Fibroblast of lung (primary cell): ENCODE data around the gene TMPRSS3. TPM values are rescaled to one million over a fixed set of nuclear protein-coding genes. Genes with fewer than 3 reads are reported as not detected.

Source experiments
- DNase-seq, 2 donors: peaks; one replicate each; pipeline versions ENCODE4 v3.0.0 to v3.0.0-alpha.2; 2010; ENCODE audit warnings: low read depth in 2 of 2
- H2AFZ ChIP-seq: 2 replicates; pipeline ENCODE4 v1.5.1; 2012; ENCODE audit warnings: low read length, control low read depth, inconsistent platforms
- H3K27ac ChIP-seq: 2 replicates; pipeline ENCODE4 v1.5.1; 2011; ENCODE audit warnings: low read length, control low read depth; ENCODE audit not compliant: insufficient read depth
- H3K27me3 ChIP-seq: 2 replicates; pipeline ENCODE4 v1.5.1; 2011; ENCODE audit warnings: mild to moderate bottlenecking, low read length; ENCODE audit not compliant: control insufficient read depth, insufficient read depth
- H3K36me3 ChIP-seq: 2 replicates; pipeline ENCODE4 v1.5.1; 2011; ENCODE audit warnings: low read length; ENCODE audit not compliant: control insufficient read depth, insufficient read depth
- H3K4me1 ChIP-seq: 2 replicates; pipeline ENCODE4 v1.5.1; 2011; ENCODE audit warnings: low read length; ENCODE audit not compliant: control insufficient read depth, insufficient read depth; ENCODE audit errors: extremely low read depth
- H3K4me2 ChIP-seq: 2 replicates; pipeline ENCODE4 v1.5.1; 2011; ENCODE audit warnings: low read length, control low read depth; ENCODE audit not compliant: insufficient read depth; ENCODE audit errors: extremely low read depth
- H3K4me3 ChIP-seq, 4 experiments: fragments of 200-600 bp in 1 of 4; sonication (generic) in 1 of 4; replicated peaks in 1 of 4; 2 replicates each; pipeline ENCODE4 v1.5.1; 2011 to 2016; ENCODE audit warnings: low read length in 4 of 4, low read depth in 3 of 4, mild to moderate bottlenecking in 3 of 4, control low read depth in 2 of 4, inconsistent platforms in 1 of 4, mixed read lengths in 1 of 4; ENCODE audit not compliant: insufficient read depth in 1 of 4; ENCODE audit errors: control extremely low read depth in 1 of 4
- H3K79me2 ChIP-seq: 2 replicates; pipeline ENCODE4 v1.5.1; 2012; ENCODE audit warnings: mild to moderate bottlenecking, low read length, inconsistent platforms; ENCODE audit not compliant: control insufficient read depth, insufficient read depth
- H3K9ac ChIP-seq: 2 replicates; pipeline ENCODE4 v1.5.1; 2011; ENCODE audit warnings: mild to moderate bottlenecking, low read length, control low read depth; ENCODE audit not compliant: insufficient read depth
- H3K9me3 ChIP-seq: 2 replicates; pipeline ENCODE4 v1.5.1; 2012; ENCODE audit warnings: low read depth, low read length; ENCODE audit not compliant: control insufficient read depth, insufficient read depth
- H4K20me1 ChIP-seq: 2 replicates; pipeline ENCODE4 v1.5.1; 2011; ENCODE audit warnings: low read length; ENCODE audit not compliant: control insufficient read depth, insufficient read depth; ENCODE audit errors: extremely low read depth
- EZH2 ChIP-seq: IDR thresholded peaks from 2 replicates; pipeline ENCODE4 v1.5.1; 2012; ENCODE audit warnings: low read length, control low read depth, mild to moderate bottlenecking; ENCODE audit errors: missing control alignments
- polyA plus RNA-seq, 2 donors: library from polyadenylated mRNA; depleted of rRNA in 1 of 2; stranded (reverse) in 1 of 2; unstranded in 1 of 2; fragments of >200 nt; gene quantifications; 2 replicates each; pipeline ENCODE4 v1.2.1, GENCODE V29; 2011 to 2012; ENCODE audit warnings: missing spikeins in 1 of 2
- total RNA-seq: library from RNA; depleted of rRNA; stranded (reverse); fragments of >200 nt; gene quantifications from 2 replicates; pipeline ENCODE4 v1.2.1, GENCODE V29; 2014
- TF ChIP-seq, protein P1 (sequence below), 2 donors: IDR thresholded peaks in 1 of 2; conservative IDR thresholded peaks in 1 of 2; 1 replicate in 1 of 2; 2 replicates in 1 of 2; pipeline ENCODE4 v1.5.1; 2011 to 2012; ENCODE audit warnings: low read length in 2 of 2, control low read depth in 1 of 2, inconsistent platforms in 1 of 2, low read depth in 1 of 2, mild to moderate bottlenecking in 1 of 2

TMPRSS3 gene
- total and polyA plus RNA-seq, 2 donors (not counting 1 experiment from before 2014, with no cell fraction given): not detected

DNA sequence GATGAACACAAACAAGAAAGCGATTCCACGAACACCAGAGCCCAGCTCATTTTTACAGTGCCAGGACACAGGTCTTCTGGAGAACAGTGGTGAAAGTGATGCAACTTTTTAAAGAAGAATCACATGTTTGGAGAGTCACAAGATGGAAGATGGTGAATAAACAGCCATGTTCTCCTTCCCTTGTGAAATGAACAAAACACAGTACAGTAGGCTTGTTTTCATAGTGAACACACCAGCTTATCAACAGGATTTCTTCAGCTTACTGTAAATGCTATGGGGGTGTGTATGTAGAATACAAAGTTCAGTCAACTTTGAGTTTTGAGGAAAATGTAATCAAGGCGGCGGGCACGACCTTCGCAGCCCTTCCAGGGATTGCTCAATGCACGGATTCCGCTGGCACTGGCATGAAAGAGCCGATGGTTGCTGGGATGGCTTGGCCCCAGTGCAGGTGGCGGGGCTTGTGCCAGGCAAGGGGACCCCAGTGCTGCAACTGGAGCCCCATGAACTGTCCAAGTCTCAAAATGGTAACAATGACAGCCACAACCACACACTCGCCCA is 9.7 kb downstream of the TMPRSS3 start:
- no peak overlapping the region for H3K27ac ChIP-seq
- no peak for TF ChIP-seq EZH2
- TF ChIP-seq, protein P1, sequence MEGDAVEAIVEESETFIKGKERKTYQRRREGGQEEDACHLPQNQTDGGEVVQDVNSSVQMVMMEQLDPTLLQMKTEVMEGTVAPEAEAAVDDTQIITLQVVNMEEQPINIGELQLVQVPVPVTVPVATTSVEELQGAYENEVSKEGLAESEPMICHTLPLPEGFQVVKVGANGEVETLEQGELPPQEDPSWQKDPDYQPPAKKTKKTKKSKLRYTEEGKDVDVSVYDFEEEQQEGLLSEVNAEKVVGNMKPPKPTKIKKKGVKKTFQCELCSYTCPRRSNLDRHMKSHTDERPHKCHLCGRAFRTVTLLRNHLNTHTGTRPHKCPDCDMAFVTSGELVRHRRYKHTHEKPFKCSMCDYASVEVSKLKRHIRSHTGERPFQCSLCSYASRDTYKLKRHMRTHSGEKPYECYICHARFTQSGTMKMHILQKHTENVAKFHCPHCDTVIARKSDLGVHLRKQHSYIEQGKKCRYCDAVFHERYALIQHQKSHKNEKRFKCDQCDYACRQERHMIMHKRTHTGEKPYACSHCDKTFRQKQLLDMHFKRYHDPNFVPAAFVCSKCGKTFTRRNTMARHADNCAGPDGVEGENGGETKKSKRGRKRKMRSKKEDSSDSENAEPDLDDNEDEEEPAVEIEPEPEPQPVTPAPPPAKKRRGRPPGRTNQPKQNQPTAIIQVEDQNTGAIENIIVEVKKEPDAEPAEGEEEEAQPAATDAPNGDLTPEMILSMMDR (conservative IDR thresholded peaks at IDR 0.05 in 1 of 2, IDR thresholded peaks at IDR 0.05 in 1 of 2; ENCODE audit: low read depth in 1 of 2, low read length in 2 of 2): no peak
- no peak for DNase-seq

DNA sequence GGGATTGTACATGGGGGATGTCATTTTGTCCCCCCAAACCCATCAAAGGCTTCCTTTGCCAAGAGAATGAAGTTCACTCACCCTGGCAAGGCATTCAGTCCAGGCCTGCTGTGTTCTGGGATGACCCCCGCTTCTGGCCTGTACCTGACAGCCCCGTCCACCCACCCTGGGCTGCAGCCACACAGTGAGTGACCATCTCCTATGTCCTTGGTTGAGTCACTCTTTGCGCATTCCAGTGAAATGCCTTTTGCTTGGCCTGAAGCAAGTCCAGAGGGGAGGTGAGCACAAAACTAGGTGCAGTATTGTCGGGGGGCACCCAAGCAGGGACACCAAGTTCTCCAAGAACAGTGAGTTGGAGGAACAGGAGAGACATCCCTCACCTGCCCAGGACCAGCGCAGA is 10.2 kb downstream of the TMPRSS3 start:
- Histone ChIP-seq H3K9me3 (no peaks in the 10 kb centered on the region), H3K4me1 (no peaks in the 10 kb centered on the region), H3K36me3 (no peaks in the 10 kb centered on the region), H3K9ac (no peak overlapping the region), H4K20me1 (no peaks in the 10 kb centered on the region), H3K4me2 (no peak overlapping the region), H3K4me3 (no peak overlapping the region), H3K27ac (no peak overlapping the region), H3K27me3 (no peaks in the 10 kb centered on the region), H3K79me2 (no peaks in the 10 kb centered on the region), H2AFZ (no peak overlapping the region)
- DNase-seq: no peak
- TF ChIP-seq, protein P1 (conservative IDR thresholded peaks at IDR 0.05 in 1 of 2, IDR thresholded peaks at IDR 0.05 in 1 of 2; ENCODE audit: low read depth in 1 of 2, low read length in 2 of 2): no peak
- no peak for TF ChIP-seq EZH2

More for the DNA sequence above, 9.7 kb downstream of the TMPRSS3 start:
- Histone ChIP-seq H3K9me3 (no peaks in the 10 kb centered on the region), H2AFZ (no peak overlapping the region), H3K4me3 (no peak overlapping the region), H3K79me2 (no peaks in the 10 kb centered on the region), H3K27me3 (no peaks in the 10 kb centered on the region), H3K4me2 (no peak overlapping the region), H3K4me1 (no peaks in the 10 kb centered on the region), H4K20me1 (no peaks in the 10 kb centered on the region), H3K9ac (no peak overlapping the region), H3K36me3 (no peaks in the 10 kb centered on the region)

GRCh38 chr21:42384989-42385388 is 10.9 kb downstream of the TMPRSS3 start:
- Histone ChIP-seq H2AFZ (no peak overlapping the region), H3K4me3 (no peak overlapping the region), H3K27ac (no peak overlapping the region), H3K36me3 (no peaks in the 10 kb centered on the region), H3K4me1 (no peaks in the 10 kb centered on the region), H3K27me3 (no peaks in the 10 kb centered on the region), H3K9ac (no peak overlapping the region), H3K9me3 (no peaks in the 10 kb centered on the region), H4K20me1 (no peaks in the 10 kb centered on the region), H3K79me2 (no peaks in the 10 kb centered on the region), H3K4me2 (no peak overlapping the region)
- no peak for DNase-seq
- TF ChIP-seq EZH2: no peak
- TF ChIP-seq, protein P1 (conservative IDR thresholded peaks at IDR 0.05 in 1 of 2, IDR thresholded peaks at IDR 0.05 in 1 of 2; ENCODE audit: low read depth in 1 of 2, low read length in 2 of 2): no peak
